OCI-LY7 (cell line): ENCODE data around the gene DHX15. TPM values are rescaled to one million over a fixed set of nuclear protein-coding genes. Genes with fewer than 3 reads are reported as not detected.
A peak's percentile ranks its signal among the peaks of the same experiment; 100 is the strongest.

Experiments
- BruUV-seq: library from RNA; stranded (reverse); fragments of 400-500 nt; replicated peaks from 2 replicates; lab custom pipeline; 2021; lab: Mats Ljungman, UMichigan
- CTCF ChIA-PET: fragments of 300-600 bp; sonication (Branson Sonifier 250); formaldehyde crosslinking; loops from one replicate; lab custom pipeline; 2022; ENCODE audit warnings: antibody characterized with exemption; ENCODE audit not compliant: unreplicated experiment; lab: Charles Lee
- POLR2A ChIA-PET: fragments of 300-600 bp; sonication (Branson Sonifier 250); formaldehyde crosslinking; loops from one replicate; lab custom pipeline; 2022; ENCODE audit warnings: antibody characterized with exemption; lab: Charles Lee
- DNase-seq: peaks from one replicate; pipeline ENCODE4 v3.0.0-alpha.2; 2015; ENCODE audit warnings: low spot score
- H2AFZ ChIP-seq: fragments of 200-600 bp; sonication (generic), shearing (Covaris generic); 2 replicates; pipeline ENCODE4 v1.6.1; 2014; ENCODE audit warnings: mild to moderate bottlenecking, antibody characterized with exemption, low read length, moderate library complexity
- H3K27ac ChIP-seq: fragments of 200-600 bp; sonication (generic); 2 replicates; pipeline ENCODE4 v1.5.1; 2014; ENCODE audit warnings: mixed run types, low read depth, mild to moderate bottlenecking, moderate library complexity, low read length, inconsistent platforms; ENCODE audit not compliant: poor library complexity, severe bottlenecking
- H3K36me3 ChIP-seq: fragments of 200-600 bp; sonication (generic); 2 replicates; pipeline ENCODE4 v1.6.1; 2014; ENCODE audit warnings: mild to moderate bottlenecking, antibody characterized with exemption, low read length, moderate library complexity, mixed read lengths; ENCODE audit not compliant: insufficient read depth
- H3K4me1 ChIP-seq: fragments of 200-600 bp; sonication (generic); 2 replicates; pipeline ENCODE4 v1.5.1; 2014; ENCODE audit warnings: mild to moderate bottlenecking, low read length; ENCODE audit not compliant: insufficient read depth, poor library complexity, severe bottlenecking
- H3K4me2 ChIP-seq: fragments of 200-600 bp; sonication (generic); 2 replicates; pipeline ENCODE4 v1.6.1; 2014; ENCODE audit warnings: mild to moderate bottlenecking, low read length
- H3K4me3 ChIP-seq: fragments of 200-600 bp; sonication (generic); 2 replicates; pipeline ENCODE4 v1.5.1; 2014; ENCODE audit warnings: mild to moderate bottlenecking, low read depth, low read length; ENCODE audit not compliant: poor library complexity, severe bottlenecking
- H3K79me2 ChIP-seq: fragments of 200-600 bp; sonication (generic); 2 replicates; pipeline ENCODE4 v1.6.1; 2016; ENCODE audit warnings: low read depth, mild to moderate bottlenecking, low read length, moderate library complexity, mixed read lengths; ENCODE audit not compliant: insufficient read depth
- H3K9me2 ChIP-seq: fragments of 200-600 bp; sonication (generic); 2 replicates; pipeline ENCODE4 v1.6.1; 2016; ENCODE audit warnings: mild to moderate bottlenecking, low read length, mixed read lengths; ENCODE audit not compliant: insufficient read depth
- H3K9me3 ChIP-seq: fragments of 200-600 bp; sonication (generic); 2 replicates; pipeline ENCODE4 v1.6.1; 2014; ENCODE audit warnings: mild to moderate bottlenecking, mixed run types, low read length, mixed read lengths
- H4K20me1 ChIP-seq: fragments of 200-600 bp; sonication (generic); 2 replicates; pipeline ENCODE4 v1.6.1; 2014; ENCODE audit warnings: mild to moderate bottlenecking, antibody characterized with exemption, low read length, moderate library complexity, mixed read lengths; ENCODE audit not compliant: insufficient read depth
- EZH2phosphoT487 ChIP-seq: fragments of 200-600 bp; sonication (generic); IDR thresholded peaks from 2 replicates; pipeline ENCODE4 v1.6.1; 2018; ENCODE audit warnings: low read depth, borderline replicate concordance, mild to moderate bottlenecking, mixed run types, antibody characterized with exemption, low read length, moderate library complexity, mixed read lengths
- intact Hi-C: fragments of 100-400 bp; cut with micrococcal nuclease; formaldehyde crosslinking; loops from one replicate; pipeline ENCODE4 v1.10.0; 2022; ENCODE audit not compliant: unreplicated experiment
- total RNA-seq, 2 experiments: library from RNA; depleted of rRNA in 1 of 2; stranded (reverse); fragments of >200 nt in 1 of 2; shearing (Covaris generic) in 1 of 2; gene quantifications; 2 replicates each; pipeline ENCODE4 v1.2.3, GENCODE V29; 2014 to 2022
- TF ChIP-seq, protein P1 (sequence below): fragments of 200-600 bp; sonication (generic); conservative IDR thresholded peaks from 2 replicates; pipeline ENCODE4 v1.5.1; 2014; ENCODE audit warnings: mild to moderate bottlenecking, antibody characterized with exemption, low read length, moderate library complexity, mixed read lengths

DHX15 gene
- total RNA-seq, 2 experiments from 2014 or later, result 189 to 237 TPM

DNA sequence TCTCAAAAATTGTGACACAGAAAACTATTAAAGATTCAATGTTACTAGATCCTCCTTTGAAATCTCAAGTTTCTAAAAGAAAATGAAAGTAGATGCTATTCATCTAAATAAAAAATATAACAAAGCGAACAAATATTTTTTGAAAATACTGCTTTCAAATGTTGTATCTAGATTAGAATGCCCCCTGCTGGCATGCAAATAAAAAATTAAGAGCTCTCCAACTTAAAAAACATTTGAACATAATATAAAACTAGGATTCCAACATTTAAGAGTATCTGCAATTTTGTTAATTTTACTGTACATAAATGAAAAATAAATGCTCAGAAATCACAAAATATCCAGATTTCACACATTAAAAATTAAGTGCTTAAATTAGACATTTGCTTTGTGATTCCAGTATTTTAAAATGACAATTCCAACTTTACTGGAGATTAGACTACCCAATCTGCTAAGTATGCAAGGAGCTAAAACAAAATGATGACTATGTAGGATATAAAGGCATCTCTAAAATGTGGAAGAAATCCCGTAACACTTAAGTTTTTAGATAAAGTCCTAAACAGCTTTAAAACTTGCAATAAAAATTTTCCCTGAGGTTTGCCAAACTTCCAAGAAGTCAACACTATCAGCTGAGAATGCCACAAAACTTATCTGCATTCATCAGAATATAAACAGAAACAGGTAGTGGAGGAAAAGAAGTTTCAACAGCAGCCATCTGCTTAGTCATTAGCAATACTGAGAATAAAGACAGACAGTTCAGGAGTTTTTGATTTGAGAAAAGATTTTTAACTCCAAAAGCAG lies 32.7 kb downstream of the DHX15 start:
- H3K4me2 ChIP-seq, result no peak overlapping the region
- BruUV-seq, result no TSS peak
- H3K36me3 ChIP-seq, result peaks cover 97% of the 10 kb centered on the region
- H3K9me3 ChIP-seq, result no peaks in the 10 kb centered on the region
- no peak for TF ChIP-seq EZH2phosphoT487
- TF ChIP-seq, protein P1, sequence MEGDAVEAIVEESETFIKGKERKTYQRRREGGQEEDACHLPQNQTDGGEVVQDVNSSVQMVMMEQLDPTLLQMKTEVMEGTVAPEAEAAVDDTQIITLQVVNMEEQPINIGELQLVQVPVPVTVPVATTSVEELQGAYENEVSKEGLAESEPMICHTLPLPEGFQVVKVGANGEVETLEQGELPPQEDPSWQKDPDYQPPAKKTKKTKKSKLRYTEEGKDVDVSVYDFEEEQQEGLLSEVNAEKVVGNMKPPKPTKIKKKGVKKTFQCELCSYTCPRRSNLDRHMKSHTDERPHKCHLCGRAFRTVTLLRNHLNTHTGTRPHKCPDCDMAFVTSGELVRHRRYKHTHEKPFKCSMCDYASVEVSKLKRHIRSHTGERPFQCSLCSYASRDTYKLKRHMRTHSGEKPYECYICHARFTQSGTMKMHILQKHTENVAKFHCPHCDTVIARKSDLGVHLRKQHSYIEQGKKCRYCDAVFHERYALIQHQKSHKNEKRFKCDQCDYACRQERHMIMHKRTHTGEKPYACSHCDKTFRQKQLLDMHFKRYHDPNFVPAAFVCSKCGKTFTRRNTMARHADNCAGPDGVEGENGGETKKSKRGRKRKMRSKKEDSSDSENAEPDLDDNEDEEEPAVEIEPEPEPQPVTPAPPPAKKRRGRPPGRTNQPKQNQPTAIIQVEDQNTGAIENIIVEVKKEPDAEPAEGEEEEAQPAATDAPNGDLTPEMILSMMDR, result peak; percentile 83
- H4K20me1 ChIP-seq, result peaks cover 60% of the 10 kb centered on the region
- no peak overlapping the region for H3K27ac ChIP-seq
- no peaks in the 10 kb centered on the region for H3K9me2 ChIP-seq
- peaks cover 100% of the 10 kb centered on the region for H3K79me2 ChIP-seq
- no peak overlapping the region for H3K4me3 ChIP-seq
- ChIA-PET CTCF (no interaction called here), POLR2A (interaction anchor here (0.7 to 2.1 kb wide), 7 partner anchors 10 to 78 kb away, joined by 3 to 6 read pairs (median 4); no protein-coding TSS in a partner anchor)
- H3K4me1 ChIP-seq, result peaks cover 8% of the 10 kb centered on the region
- intact Hi-C loops, result no loop called here
- no peak overlapping the region for H2AFZ ChIP-seq
- no peak for DNase-seq

DNA sequence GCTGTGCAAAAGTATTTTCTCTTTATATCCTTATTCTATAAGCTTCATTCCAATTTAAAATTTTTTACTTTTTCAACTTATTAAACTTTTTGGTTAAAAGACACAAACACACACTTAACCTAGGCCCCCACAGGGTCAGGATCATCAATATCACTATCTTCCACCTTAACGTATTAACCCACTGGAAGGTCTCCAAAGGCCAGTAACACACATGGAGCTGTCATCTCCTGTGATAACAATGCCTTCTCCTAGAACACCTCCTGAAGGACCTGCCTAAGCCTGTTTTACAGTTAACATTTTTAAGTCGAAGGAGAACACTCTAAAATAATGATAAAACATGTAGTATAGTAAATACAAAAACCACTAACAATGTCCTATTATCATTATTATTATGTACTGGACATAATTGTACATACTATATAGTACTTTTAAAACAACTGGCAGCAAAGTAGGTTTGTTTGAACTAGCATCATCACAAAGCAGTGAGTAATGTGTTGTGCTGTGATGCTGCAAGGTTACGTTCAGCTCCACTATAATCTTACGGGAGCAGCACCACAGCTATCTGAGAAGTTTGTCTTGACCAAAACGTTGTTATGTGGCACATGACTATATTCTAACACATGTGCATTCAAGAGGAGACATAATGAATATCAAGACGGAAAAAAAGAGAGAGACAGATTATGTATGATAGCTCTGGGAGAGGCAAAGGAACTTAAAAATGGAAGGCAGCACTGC lies 33.7 kb downstream of the DHX15 start:
- Histone ChIP-seq H3K9me2 (no peaks in the 10 kb centered on the region), H3K4me2 (no peak overlapping the region), H3K79me2 (peaks cover 100% of the 10 kb centered on the region), H3K27ac (no peak overlapping the region), H3K36me3 (peaks cover 96% of the 10 kb centered on the region), H3K4me1 (peaks cover 13% of the 10 kb centered on the region), H3K4me3 (no peak overlapping the region), H3K9me3 (no peaks in the 10 kb centered on the region), H2AFZ (no peak overlapping the region), H4K20me1 (peaks cover 56% of the 10 kb centered on the region)
- TF ChIP-seq, protein P1, result no peak
- no peak for DNase-seq
- CTCF ChIA-PET, result no interaction called here
- no TSS peak for BruUV-seq
- intact Hi-C loops, result no loop called here
- POLR2A ChIA-PET, result interaction anchor here (0.6 to 2.1 kb wide), 8 partner anchors 10 to 33 kb away, joined by 3 to 6 read pairs (median 4); no protein-coding TSS in a partner anchor
